GM23248 (cell line): ENCODE data around the gene PNPLA1.

ENCODE experiments used
- EZH2 ChIP-seq: fragments of 200-600 bp; sonication (generic); IDR thresholded peaks from 2 replicates; pipeline ENCODE4 v1.6.1; 2018; ENCODE audit warnings: antibody characterized with exemption, mild to moderate bottlenecking; ENCODE audit not compliant: insufficient read depth, poor library complexity, severe bottlenecking
- EZH2phosphoT487 ChIP-seq: fragments of 200-600 bp; sonication (generic); IDR thresholded peaks from 2 replicates; pipeline ENCODE4 v1.6.1; 2018; ENCODE audit warnings: antibody characterized with exemption, moderate library complexity, mild to moderate bottlenecking, low read depth; ENCODE audit not compliant: insufficient read depth

- TF ChIP-seq EZH2 = no peak
- TF ChIP-seq EZH2phosphoT487 = no peak
Observed at GRCh38 chr6:36230371-36230770, 39.5 kb upstream of the PNPLA1 start.
